ENCODE data around the gene GNAI3.
"Not testable (repeated sequence)": the region's sequence is repeated elsewhere in the genome, so short reads cannot be mapped to it uniquely, and the experiment has no call there.

GNAI3 gene

GRCh38 chr1:109653306-109653705, 104.9 kb downstream of the GNAI3 start:
- H3K4me1 Mint-ChIP-seq (ENCODE audit: low read depth) = peaks cover 24% of the 10 kb centered on the region
- no peak overlapping the region for H3K27ac Mint-ChIP-seq
- H3K36me3 Mint-ChIP-seq = no peaks in the 10 kb centered on the region
- no peaks in the 10 kb centered on the region for H3K27me3 Mint-ChIP-seq
- no peak overlapping the region for H3K4me3 Mint-ChIP-seq
- no peaks in the 10 kb centered on the region for H3K9me3 Mint-ChIP-seq (ENCODE audit: low read depth)

- Mint-ChIP-seq H3K4me1 (ENCODE audit: low read depth) (peaks cover 24% of the 10 kb centered on the region), H3K27me3 (no peaks in the 10 kb centered on the region), H3K9me3 (ENCODE audit: low read depth) (no peaks in the 10 kb centered on the region), H3K27ac (no peak overlapping the region), H3K4me3 (peak overlapping the region; percentile 42), H3K36me3 (no peaks in the 10 kb centered on the region)
These were observed 106.1 kb downstream of the GNAI3 start for GRCh38 chr1:109654519-109654918.

GRCh38 chr1:109655615-109656519, 107.5 kb downstream of the GNAI3 start, which contains the start of gene GSTM4:
Gene GSTM4, plus strand, starts transcription at chr1:109656099. Its CDS starts 291 bp downstream, at chr1:109656390.
- Mint-ChIP-seq H3K9me3 (ENCODE audit: low read depth) (no peaks in the 10 kb centered on the region), H3K4me1 (ENCODE audit: low read depth) (peaks cover 24% of the 10 kb centered on the region)

GRCh38 chr1:109657395-109657794, 109.0 kb downstream of the GNAI3 start:
- peak overlapping the region; percentile 62 for H3K4me3 Mint-ChIP-seq
- no peak overlapping the region for H3K27ac Mint-ChIP-seq
- no peaks in the 10 kb centered on the region for H3K36me3 Mint-ChIP-seq
- no peaks in the 10 kb centered on the region for H3K27me3 Mint-ChIP-seq
- no peaks in the 10 kb centered on the region for H3K9me3 Mint-ChIP-seq (ENCODE audit: low read depth)
- peaks cover 24% of the 10 kb centered on the region for H3K4me1 Mint-ChIP-seq (ENCODE audit: low read depth)

More at GRCh38 chr1:109655615-109656519, 107.5 kb downstream of the GNAI3 start, which contains the start of gene GSTM4:
- no peaks in the 10 kb centered on the region for H3K36me3 Mint-ChIP-seq
- peak within 1 kb of the TSS; percentile 94 for H3K4me3 Mint-ChIP-seq
- H3K27ac Mint-ChIP-seq = peak within 1 kb of the TSS; percentile 88
- H3K27me3 Mint-ChIP-seq = no peaks in the 10 kb centered on the region

GRCh38 chr1:109657970-109658369, 109.6 kb downstream of the GNAI3 start:
- Mint-ChIP-seq H3K4me1 (ENCODE audit: low read depth) (peaks cover 24% of the 10 kb centered on the region), H3K27me3 (no peaks in the 10 kb centered on the region), H3K9me3 (ENCODE audit: low read depth) (no peaks in the 10 kb centered on the region), H3K4me3 (peak overlapping the region; percentile 62), H3K36me3 (no peaks in the 10 kb centered on the region), H3K27ac (no peak overlapping the region)

GRCh38 chr1:109658533-109659042, 110.2 kb downstream of the GNAI3 start:
- Mint-ChIP-seq H3K27ac (no peak overlapping the region), H3K36me3 (no peaks in the 10 kb centered on the region), H3K27me3 (no peaks in the 10 kb centered on the region), H3K9me3 (ENCODE audit: low read depth) (no peaks in the 10 kb centered on the region), H3K4me3 (peak overlapping the region; percentile 35), H3K4me1 (ENCODE audit: low read depth) (peaks cover 22% of the 10 kb centered on the region)

GRCh38 chr1:109659145-109659544, 110.7 kb downstream of the GNAI3 start:
- H3K27me3 Mint-ChIP-seq = no peaks in the 10 kb centered on the region
- no peaks in the 10 kb centered on the region for H3K36me3 Mint-ChIP-seq
- H3K9me3 Mint-ChIP-seq (ENCODE audit: low read depth) = no peaks in the 10 kb centered on the region
- no peak overlapping the region for H3K27ac Mint-ChIP-seq
- no peak overlapping the region for H3K4me3 Mint-ChIP-seq
- peaks cover 22% of the 10 kb centered on the region for H3K4me1 Mint-ChIP-seq (ENCODE audit: low read depth)

- no peaks in the 10 kb centered on the region for H3K27me3 Mint-ChIP-seq
- no peaks in the 10 kb centered on the region for H3K9me3 Mint-ChIP-seq (ENCODE audit: low read depth)
- H3K4me1 Mint-ChIP-seq (ENCODE audit: low read depth) = peaks cover 18% of the 10 kb centered on the region
- no peak overlapping the region for H3K27ac Mint-ChIP-seq
- H3K4me3 Mint-ChIP-seq = no peak overlapping the region
- H3K36me3 Mint-ChIP-seq = no peaks in the 10 kb centered on the region
These were observed 111.7 kb downstream of the GNAI3 start for GRCh38 chr1:109659997-109660690.

GRCh38 chr1:109660691-109661026, 112.2 kb downstream of the GNAI3 start:
- not testable (repeated sequence) for H3K4me3 Mint-ChIP-seq

GRCh38 chr1:109661391-109661790, 113.0 kb downstream of the GNAI3 start:
- no peak overlapping the region for H3K4me3 Mint-ChIP-seq
- no peaks in the 10 kb centered on the region for H3K36me3 Mint-ChIP-seq
- H3K27me3 Mint-ChIP-seq = no peaks in the 10 kb centered on the region
- H3K9me3 Mint-ChIP-seq (ENCODE audit: low read depth) = no peaks in the 10 kb centered on the region
- H3K27ac Mint-ChIP-seq = no peak overlapping the region
- H3K4me1 Mint-ChIP-seq (ENCODE audit: low read depth) = peaks cover 8% of the 10 kb centered on the region

More at GRCh38 chr1:109660691-109661026, 112.2 kb downstream of the GNAI3 start:
- H3K9me3 Mint-ChIP-seq (ENCODE audit: low read depth); H3K36me3 Mint-ChIP-seq; H3K27me3 Mint-ChIP-seq; H3K27ac Mint-ChIP-seq: not testable (repeated sequence)
- H3K4me1 Mint-ChIP-seq (ENCODE audit: low read depth) = peaks cover 13% of the 10 kb centered on the region

GRCh38 chr1:109664671-109665070, 116.3 kb downstream of the GNAI3 start:
- no peaks in the 10 kb centered on the region for H3K36me3 Mint-ChIP-seq

GRCh38 chr1:109667452-109668122, 119.2 kb downstream of the GNAI3 start, which contains the start of gene GSTM2:
Gene GSTM2, plus strand, starts transcription at chr1:109668057. Its CDS starts 59 bp downstream, at chr1:109668116.
- peaks cover 19% of the 10 kb centered on the region for H3K4me1 Mint-ChIP-seq (ENCODE audit: low read depth)
- H3K27ac Mint-ChIP-seq = no peak within 1 kb of the TSS
- no peaks in the 10 kb centered on the region for H3K9me3 Mint-ChIP-seq (ENCODE audit: low read depth)
- no peaks in the 10 kb centered on the region for H3K27me3 Mint-ChIP-seq
- H3K36me3 Mint-ChIP-seq = peaks cover 3% of the 10 kb centered on the region
- H3K4me3 Mint-ChIP-seq = peak within 1 kb of the TSS; percentile 68

More at GRCh38 chr1:109664671-109665070, 116.3 kb downstream of the GNAI3 start:
- H3K4me3 Mint-ChIP-seq = no peak overlapping the region
- H3K27me3 Mint-ChIP-seq = no peaks in the 10 kb centered on the region
- peaks cover 14% of the 10 kb centered on the region for H3K4me1 Mint-ChIP-seq (ENCODE audit: low read depth)
- H3K9me3 Mint-ChIP-seq (ENCODE audit: low read depth) = no peaks in the 10 kb centered on the region
- no peak overlapping the region for H3K27ac Mint-ChIP-seq

All from activated naive CD8-positive, alpha-beta T cell (primary cell).